Fibroblast of villous mesenchyme (primary cell): ENCODE measurements around the gene GSTM5. TPM values are rescaled to one million over a fixed set of nuclear protein-coding genes. Genes with fewer than 3 reads are reported as not detected.
A peak's percentile ranks its signal among the peaks of the same experiment; 100 is the strongest.

Source experiments
- DNase-seq: peaks from one replicate; pipeline ENCODE4 v3.0.0-alpha.2; 2010; ENCODE audit warnings: low read depth
- H3K4me3 ChIP-seq: 2 replicates; pipeline ENCODE4 v1.5.1; 2011; ENCODE audit warnings: low read depth, mild to moderate bottlenecking, low read length
- total RNA-seq: library from RNA; depleted of rRNA; stranded (reverse); fragments of >200 nt; gene quantifications from 2 replicates; pipeline ENCODE4 v1.2.3, GENCODE V29; 2012
- TF ChIP-seq, protein P1 (sequence below): IDR thresholded peaks from 2 replicates; pipeline ENCODE4 v1.5.1; 2012; ENCODE audit warnings: low read depth, mild to moderate bottlenecking, low read length; ENCODE audit not compliant: insufficient read depth

Gene GSTM5
- total RNA-seq, 1 donor: 9.1 TPM

GRCh38 chr1:109756848-109757521 lies 44.9 kb downstream of the GSTM5 start:
- TF ChIP-seq, protein P1, sequence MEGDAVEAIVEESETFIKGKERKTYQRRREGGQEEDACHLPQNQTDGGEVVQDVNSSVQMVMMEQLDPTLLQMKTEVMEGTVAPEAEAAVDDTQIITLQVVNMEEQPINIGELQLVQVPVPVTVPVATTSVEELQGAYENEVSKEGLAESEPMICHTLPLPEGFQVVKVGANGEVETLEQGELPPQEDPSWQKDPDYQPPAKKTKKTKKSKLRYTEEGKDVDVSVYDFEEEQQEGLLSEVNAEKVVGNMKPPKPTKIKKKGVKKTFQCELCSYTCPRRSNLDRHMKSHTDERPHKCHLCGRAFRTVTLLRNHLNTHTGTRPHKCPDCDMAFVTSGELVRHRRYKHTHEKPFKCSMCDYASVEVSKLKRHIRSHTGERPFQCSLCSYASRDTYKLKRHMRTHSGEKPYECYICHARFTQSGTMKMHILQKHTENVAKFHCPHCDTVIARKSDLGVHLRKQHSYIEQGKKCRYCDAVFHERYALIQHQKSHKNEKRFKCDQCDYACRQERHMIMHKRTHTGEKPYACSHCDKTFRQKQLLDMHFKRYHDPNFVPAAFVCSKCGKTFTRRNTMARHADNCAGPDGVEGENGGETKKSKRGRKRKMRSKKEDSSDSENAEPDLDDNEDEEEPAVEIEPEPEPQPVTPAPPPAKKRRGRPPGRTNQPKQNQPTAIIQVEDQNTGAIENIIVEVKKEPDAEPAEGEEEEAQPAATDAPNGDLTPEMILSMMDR: no peak
- DNase-seq: no peak
- H3K4me3 ChIP-seq: no peak overlapping the region

DNA sequence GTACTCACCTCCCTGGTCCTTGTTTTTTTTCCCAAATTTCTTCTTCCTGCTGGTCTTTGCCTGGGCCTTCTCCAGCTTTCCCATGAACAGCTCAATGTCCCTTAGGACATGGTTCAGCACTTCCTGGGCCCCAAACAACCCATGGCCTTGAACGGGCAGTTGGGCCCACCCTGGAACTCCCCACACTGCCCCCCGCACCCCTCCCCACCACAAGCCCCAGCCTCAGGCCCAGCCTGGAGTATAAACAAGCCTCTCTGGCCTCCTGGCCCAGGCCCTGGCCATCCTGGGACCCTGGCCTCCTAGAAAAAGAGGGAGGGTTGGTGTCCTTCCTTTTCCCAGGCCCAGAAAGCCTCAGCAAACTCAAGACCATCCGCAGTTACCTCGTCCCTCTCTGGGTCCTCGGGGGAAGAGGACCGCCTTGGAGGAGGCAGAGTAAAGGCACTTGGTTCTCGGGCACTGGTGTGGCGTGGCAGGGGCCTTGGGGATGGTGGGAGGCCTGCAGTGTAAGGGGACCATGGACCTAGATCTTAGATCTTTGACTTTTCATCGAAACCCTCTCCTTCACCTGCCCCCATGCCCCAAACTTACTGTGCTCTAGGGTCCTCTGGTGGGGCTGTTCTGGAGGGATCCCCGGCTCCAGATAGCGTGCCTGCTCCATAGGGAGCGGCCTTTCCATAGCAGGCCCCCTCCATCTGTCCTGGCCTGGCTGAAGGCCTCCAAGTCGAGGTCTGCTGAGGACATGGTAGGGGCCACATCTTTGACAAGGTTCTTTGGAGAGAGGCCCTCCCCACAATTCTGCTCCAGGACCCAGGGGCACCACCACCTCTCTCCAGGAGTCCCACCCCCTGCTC lies 46.1 kb downstream of the GSTM5 start:
- TF ChIP-seq, protein P1: no peak
- DNase-seq: no peak
- no peak overlapping the region for H3K4me3 ChIP-seq

GRCh38 chr1:109759513-109760334 lies 47.7 kb downstream of the GSTM5 start:
- TF ChIP-seq, protein P1: no peak

DNA sequence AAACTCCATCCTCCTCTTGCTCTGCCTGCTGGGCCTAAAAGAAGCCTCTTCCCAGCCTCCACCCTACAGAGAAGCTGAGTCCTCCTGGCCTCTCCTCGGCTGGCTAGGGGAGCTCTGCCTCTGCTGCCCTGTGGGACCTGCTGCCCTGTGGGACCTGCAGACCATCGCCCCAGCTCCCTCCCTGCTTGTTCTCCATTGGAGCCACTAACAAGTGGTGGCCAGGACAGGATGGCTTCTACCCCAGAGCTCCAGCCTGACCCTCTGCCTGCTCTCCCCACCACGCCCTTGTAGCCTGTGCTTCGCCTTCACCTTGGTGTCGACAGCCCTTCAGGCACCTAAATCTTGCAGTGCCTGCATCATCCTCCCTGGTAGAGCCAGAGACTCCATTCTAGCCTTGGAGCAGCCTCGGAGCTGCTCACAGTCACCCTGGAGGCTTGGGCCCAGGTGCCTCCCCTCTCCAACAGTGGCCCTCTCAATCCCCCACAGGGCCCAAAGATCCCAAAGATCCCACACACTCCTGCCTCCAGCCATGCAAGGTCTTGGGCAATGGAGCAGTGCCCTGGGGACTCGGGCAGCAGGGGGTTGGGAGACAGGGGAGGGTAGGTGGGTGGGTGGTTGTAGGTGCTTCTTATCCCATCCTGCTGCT lies 48.7 kb downstream of the GSTM5 start:
- no peak for DNase-seq
- TF ChIP-seq, protein P1: no peak
- no peak overlapping the region for H3K4me3 ChIP-seq

More at GRCh38 chr1:109759513-109760334, 47.7 kb downstream of the GSTM5 start:
- H3K4me3 ChIP-seq: no peak overlapping the region
- no peak for DNase-seq

- no peak overlapping the region for H3K4me3 ChIP-seq
- TF ChIP-seq, protein P1: no peak
- peak; percentile 21 for DNase-seq
Measured at GRCh38 chr1:109761227-109762038, 49.4 kb downstream of the GSTM5 start.
